Keratinocyte (primary cell): ENCODE data around the gene MMS19. TPM values are rescaled to one million over a fixed set of nuclear protein-coding genes. Genes with fewer than 3 reads are reported as not detected.

Source experiments
- DNase-seq: peaks from one replicate; pipeline ENCODE4 v3.0.0-alpha.2; 2011; ENCODE audit warnings: low read depth, missing footprints, low spot score
- FAIRE-seq: peaks from 2 replicates; lab custom pipeline; 2011; peaks lifted over from hg19 to GRCh38; lab: Jason Lieb, UNC
- H2AFZ ChIP-seq: 2 replicates; pipeline ENCODE4 v1.6.0; 2012; ENCODE audit warnings: low read length, control low read depth, inconsistent platforms; ENCODE audit not compliant: control insufficient read depth
- H3K27ac ChIP-seq: 2 replicates; pipeline ENCODE4 v1.5.1; 2011; ENCODE audit warnings: low read length; ENCODE audit not compliant: control insufficient read depth, insufficient read depth
- H3K27me3 ChIP-seq: 3 replicates; pipeline ENCODE4 v1.6.0; 2011; ENCODE audit warnings: low read length; ENCODE audit not compliant: control insufficient read depth, insufficient read depth; ENCODE audit errors: extremely low read depth
- H3K36me3 ChIP-seq, 2 experiments: 2 replicates in 1 of 2; 3 replicates in 1 of 2; pipeline ENCODE4 v1.5.1; 2011; ENCODE audit warnings: low read length in 2 of 2, mild to moderate bottlenecking in 1 of 2; ENCODE audit not compliant: control insufficient read depth in 2 of 2, insufficient read depth in 2 of 2; ENCODE audit errors: extremely low read depth in 1 of 2
- H3K4me1 ChIP-seq: 3 replicates; pipeline ENCODE4 v1.5.1; 2011; ENCODE audit warnings: low read length; ENCODE audit not compliant: control insufficient read depth, insufficient read depth; ENCODE audit errors: extremely low read depth
- H3K4me2 ChIP-seq: 3 replicates; pipeline ENCODE4 v1.6.0; 2011; ENCODE audit warnings: low read depth, low read length; ENCODE audit not compliant: control insufficient read depth, insufficient read depth; ENCODE audit errors: extremely low read depth
- H3K4me3 ChIP-seq, 3 experiments: fragments of 200-600 bp in 1 of 3; sonication (generic) in 1 of 3; 2 replicates in 2 of 3; 3 replicates in 1 of 3; pipeline ENCODE4 v1.5.1; 2011 to 2016; ENCODE audit warnings: low read length in 3 of 3, mild to moderate bottlenecking in 3 of 3, control low read depth in 2 of 3, inconsistent platforms in 1 of 3, low read depth in 1 of 3, mixed read lengths in 1 of 3, mixed run types in 1 of 3, moderate library complexity in 1 of 3; ENCODE audit not compliant: control insufficient read depth in 2 of 3, insufficient read depth in 2 of 3; ENCODE audit errors: extremely low read depth in 1 of 3
- H3K79me2 ChIP-seq: 2 replicates; pipeline ENCODE4 v1.6.0; 2012; ENCODE audit warnings: low read length; ENCODE audit not compliant: control insufficient read depth, insufficient read depth
- H3K9ac ChIP-seq: 3 replicates; pipeline ENCODE4 v1.6.0; 2011; ENCODE audit warnings: low read length; ENCODE audit not compliant: control insufficient read depth, insufficient read depth; ENCODE audit errors: extremely low read depth
- H3K9me1 ChIP-seq: 3 replicates; pipeline ENCODE4 v1.6.0; 2011; ENCODE audit warnings: low read length; ENCODE audit not compliant: control insufficient read depth, insufficient read depth; ENCODE audit errors: extremely low read depth
- H3K9me3 ChIP-seq: 2 replicates; pipeline ENCODE4 v1.5.1; 2012; ENCODE audit warnings: low read depth, low read length; ENCODE audit not compliant: control insufficient read depth
- H4K20me1 ChIP-seq: 3 replicates; pipeline ENCODE4 v1.6.0; 2011; ENCODE audit warnings: low read length; ENCODE audit not compliant: control insufficient read depth, insufficient read depth; ENCODE audit errors: extremely low read depth
- CTCF ChIP-seq, 3 experiments: IDR thresholded peaks in 1 of 3; conservative IDR thresholded peaks in 1 of 3; optimal IDR thresholded peaks in 1 of 3; 2 replicates in 2 of 3; 3 replicates in 1 of 3; pipeline versions ENCODE3 to v1.5.1; 2011; ENCODE audit warnings: low read length in 3 of 3, mild to moderate bottlenecking in 3 of 3, moderate library complexity in 2 of 3, control low read depth in 1 of 3, inconsistent platforms in 1 of 3; ENCODE audit not compliant: insufficient read depth in 2 of 3; ENCODE audit errors: extremely low read depth in 1 of 3
- EZH2 ChIP-seq: IDR thresholded peaks from one replicate; pipeline ENCODE4 v1.6.1; 2012; ENCODE audit warnings: inconsistent platforms, mild to moderate bottlenecking, low read length, moderate library complexity
- dilution Hi-C: fragments of 300-500 bp; cut with MboI; formaldehyde crosslinking; loops from one replicate; pipeline ENCODE4 v1.7.0; 2020; ENCODE audit warnings: low sequenced_read_pairs; ENCODE audit not compliant: extremely low pct_ligation_motif_present
- polyA plus RNA-seq, 5 experiments: library from polyadenylated mRNA; depleted of rRNA in 3 of 5; stranded (reverse) in 3 of 5; stranded (forward) in 1 of 5; unstranded in 1 of 5; fragments of >200 nt; gene quantifications; 1 replicate in 1 of 5; 2 replicates in 3 of 5; 3 replicates in 1 of 5; pipeline versions ENCODE4 v1.2.1 to v1.2.3, GENCODE V29; 2011 to 2012; ENCODE audit warnings: missing spikeins in 2 of 5, low read depth in 1 of 5, low replicate concordance in 1 of 5

The MMS19 gene
- polyA plus RNA-seq, 1 donor (not counting 4 experiments of a cell fraction or from before 2014, with no cell fraction given): 72.5 TPM

- TF ChIP-seq CTCF (optimal IDR thresholded peaks at IDR 0.05 in 1 of 3, IDR thresholded peaks at IDR 0.05 in 1 of 3, conservative IDR thresholded peaks at IDR 0.05 in 1 of 3; ENCODE audit: extremely low read depth in 1 of 3, insufficient read depth in 2 of 3, low read length in 3 of 3): no peak
- no peak for TF ChIP-seq EZH2
- Histone ChIP-seq H3K4me1 (peaks cover 39% of the 10 kb centered on the region), H3K9me3 (no peaks in the 10 kb centered on the region), H3K9ac (no peak overlapping the region), H3K9me1 (no peaks in the 10 kb centered on the region), H3K4me3 (no peak overlapping the region), H3K27ac (no peak overlapping the region), H2AFZ (no peak overlapping the region), H4K20me1 (no peaks in the 10 kb centered on the region), H3K27me3 (no peaks in the 10 kb centered on the region), H3K79me2 (peaks cover 55% of the 10 kb centered on the region), H3K36me3 (peaks cover 19 to 37% of the 10 kb centered on the region in 2 experiments), H3K4me2 (no peak overlapping the region)
- dilution Hi-C loops: no loop called here
- DNase-seq (no peak), FAIRE-seq (no peak)
Measured at GRCh38 chr10:97482381-97482780, 15.8 kb downstream of the MMS19 start.

- FAIRE-seq (peak; percentile 75), DNase-seq (peak; percentile 55)
- H3K27me3 ChIP-seq: no peaks in the 10 kb centered on the region
- H3K4me1 ChIP-seq: peaks cover 40% of the 10 kb centered on the region
- H3K9me3 ChIP-seq: no peaks in the 10 kb centered on the region
- no peak overlapping the region for H3K4me3 ChIP-seq
- H3K36me3 ChIP-seq: peaks cover 21 to 42% of the 10 kb centered on the region in 2 experiments
- H3K4me2 ChIP-seq: peak overlapping the region; percentile 71
- TF ChIP-seq EZH2 (no peak), CTCF (optimal IDR thresholded peaks at IDR 0.05 in 1 of 3, IDR thresholded peaks at IDR 0.05 in 1 of 3, conservative IDR thresholded peaks at IDR 0.05 in 1 of 3; ENCODE audit: extremely low read depth in 1 of 3, insufficient read depth in 2 of 3, low read length in 3 of 3) (no peak)
- H2AFZ ChIP-seq: no peak overlapping the region
- peak overlapping the region; percentile 76 for H3K27ac ChIP-seq
- H3K9me1 ChIP-seq: no peaks in the 10 kb centered on the region
- peak overlapping the region; percentile 47 for H3K9ac ChIP-seq
- no peaks in the 10 kb centered on the region for H4K20me1 ChIP-seq
- dilution Hi-C loops: no loop called here
- H3K79me2 ChIP-seq: peaks cover 45% of the 10 kb centered on the region
Measured at GRCh38 chr10:97481071-97481470, 17.2 kb downstream of the MMS19 start.
